Glomerular endothelial cell (primary cell): ENCODE data around the gene CYTH4. TPM values are rescaled to one million over a fixed set of nuclear protein-coding genes. Genes with fewer than 3 reads are reported as not detected.

Source experiments
- DNase-seq: peaks from one replicate; pipeline ENCODE4 v3.0.0-alpha.2; 2011; ENCODE audit warnings: low read depth, low spot score; ENCODE audit errors: extremely low read depth
- total RNA-seq: library from RNA; depleted of rRNA; stranded (reverse); fragments of >200 nt; gene quantifications from 2 replicates; pipeline ENCODE4 v1.2.3, GENCODE V29; 2015

Gene CYTH4
- total RNA-seq, 1 donor from 2014 or later: 0.47 TPM

GRCh38 chr22:37285937-37286336 is 3.6 kb downstream of the CYTH4 start:
- no peak for DNase-seq

- no peak for DNase-seq
Observed at GRCh38 chr22:37287550-37287951, 5.2 kb downstream of the CYTH4 start.

GRCh38 chr22:37288521-37288920 is 6.2 kb downstream of the CYTH4 start:
- no peak for DNase-seq

GRCh38 chr22:37289156-37289735 is 6.9 kb downstream of the CYTH4 start:
- no peak for DNase-seq

- no peak for DNase-seq
Observed at GRCh38 chr22:37290737-37291136, 8.4 kb downstream of the CYTH4 start.

GRCh38 chr22:37291559-37292298 is 9.4 kb downstream of the CYTH4 start:
- DNase-seq: no peak

- no peak for DNase-seq
Observed at GRCh38 chr22:37292641-37293040, 10.3 kb downstream of the CYTH4 start.

GRCh38 chr22:37293172-37293571 is 10.9 kb downstream of the CYTH4 start:
- DNase-seq: no peak

- DNase-seq: no peak
Observed at GRCh38 chr22:37294747-37295146, 12.4 kb downstream of the CYTH4 start.

- no peak for DNase-seq
Observed at GRCh38 chr22:37295213-37295886, 13.0 kb downstream of the CYTH4 start.

GRCh38 chr22:37295946-37296345 is 13.6 kb downstream of the CYTH4 start:
- DNase-seq: no peak

GRCh38 chr22:37298748-37299495 is 16.6 kb downstream of the CYTH4 start:
- no peak for DNase-seq

GRCh38 chr22:37299969-37300509 is 17.7 kb downstream of the CYTH4 start:
- DNase-seq: no peak

- no peak for DNase-seq
Observed at GRCh38 chr22:37300551-37301017, 18.3 kb downstream of the CYTH4 start.

- no peak for DNase-seq
Observed at GRCh38 chr22:37301144-37301830, 19.0 kb downstream of the CYTH4 start.

GRCh38 chr22:37302674-37303555 is 20.6 kb downstream of the CYTH4 start:
- no peak for DNase-seq

- DNase-seq: peak; percentile 23
Observed at GRCh38 chr22:37303821-37304274, 21.5 kb downstream of the CYTH4 start.

GRCh38 chr22:37304595-37305343 is 22.5 kb downstream of the CYTH4 start:
- DNase-seq: no peak
